GM19328 (cell line): ENCODE results near the gene TPD52L1.

Experiments used
- ATAC-seq: cut with Tn5 transposase; IDR thresholded peaks from one replicate; pipeline ENCODE4 v1.9.1; 2021; ENCODE audit warnings: mild to moderate bottlenecking, moderate library complexity; ENCODE audit not compliant: unreplicated experiment

TPD52L1 gene

GRCh38 chr6:125300992-125301434, 147.4 kb downstream of the TPD52L1 start:
- ATAC-seq, result no peak

DNA sequence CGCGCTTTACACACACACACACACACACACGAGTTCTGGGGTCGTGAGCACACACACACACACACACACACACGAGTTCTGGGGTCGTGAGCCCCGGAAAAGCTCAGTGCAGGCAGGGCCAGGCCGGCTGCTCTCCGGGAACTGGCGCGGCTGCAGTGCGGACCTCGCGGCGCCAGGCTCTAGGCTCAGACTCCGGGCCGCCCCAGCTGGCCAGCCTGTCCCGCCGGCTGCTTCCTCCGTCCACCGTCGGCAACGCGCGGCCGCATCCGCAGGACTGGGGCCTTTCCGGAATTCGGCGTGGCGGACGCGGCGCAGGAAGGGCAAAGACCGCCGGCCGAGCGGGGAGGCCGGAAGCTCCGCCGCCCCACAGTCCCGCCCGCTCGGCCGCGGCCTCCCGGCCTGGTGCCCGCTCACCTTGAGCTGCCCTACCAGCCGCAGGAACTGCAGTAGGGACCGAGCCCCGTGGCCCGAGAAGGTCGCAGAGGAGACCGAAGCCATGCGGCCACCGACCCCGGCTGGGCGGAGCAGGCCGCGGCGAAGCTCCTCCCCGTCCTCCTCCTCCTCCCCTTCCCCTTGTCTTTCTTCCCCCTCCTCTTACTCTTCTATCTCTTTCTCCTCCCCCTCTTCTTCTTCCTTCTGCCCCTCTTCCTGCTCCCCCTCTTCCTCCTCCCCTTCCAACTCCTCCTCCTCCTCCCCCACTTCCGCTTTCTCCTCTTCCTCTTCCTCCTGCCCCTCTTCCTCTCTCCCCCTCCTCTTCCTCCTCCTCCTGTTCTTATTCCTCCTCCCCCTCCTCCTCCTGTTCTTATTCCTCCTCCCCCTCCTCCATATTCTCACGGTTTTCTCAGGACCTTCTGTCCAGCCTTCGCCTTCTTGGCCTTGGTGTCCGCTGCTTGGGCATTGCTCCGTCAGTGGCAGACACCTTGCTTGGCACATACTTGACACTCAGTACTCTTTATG, 148.1 kb downstream of the TPD52L1 start, which contains the start of gene HDDC2:
HDDC2 (minus strand) TSS at position 533 of the 957 bp plus-strand sequence; CDS start at position 498, 35 bp downstream.
- peak; percentile 81 for ATAC-seq

DNA sequence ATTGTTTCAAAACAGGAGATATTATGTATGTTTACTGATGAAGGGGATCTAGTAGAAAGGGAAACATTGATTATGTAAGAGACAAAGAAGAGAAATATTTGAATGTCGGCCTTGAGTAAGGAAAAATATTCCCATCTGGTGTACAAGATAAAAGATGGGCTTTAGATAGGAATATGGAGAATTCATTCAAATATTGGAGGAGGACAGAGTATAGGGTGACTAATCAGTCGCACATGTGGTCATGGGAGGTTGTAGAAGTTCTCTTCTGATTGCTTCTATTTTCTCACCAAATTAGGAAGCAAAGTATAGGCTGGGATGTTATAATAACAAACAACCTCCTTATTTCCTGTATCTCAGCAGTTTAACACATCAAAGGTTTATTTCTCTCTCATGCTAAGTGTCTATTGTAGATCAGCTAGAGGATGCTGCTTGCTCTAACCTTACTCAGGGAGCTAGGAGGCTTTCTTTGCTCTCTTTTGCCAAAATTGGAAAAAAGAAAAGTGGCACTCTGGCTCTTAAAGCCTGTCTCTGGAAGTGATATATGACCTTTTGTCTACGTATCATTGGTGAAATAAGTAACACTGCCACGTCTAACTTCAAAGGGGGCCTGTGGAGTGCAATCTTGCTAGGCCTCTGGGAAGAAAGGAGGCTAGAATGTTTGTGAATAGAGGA, 149.4 kb downstream of the TPD52L1 start:
- ATAC-seq, result no peak

DNA sequence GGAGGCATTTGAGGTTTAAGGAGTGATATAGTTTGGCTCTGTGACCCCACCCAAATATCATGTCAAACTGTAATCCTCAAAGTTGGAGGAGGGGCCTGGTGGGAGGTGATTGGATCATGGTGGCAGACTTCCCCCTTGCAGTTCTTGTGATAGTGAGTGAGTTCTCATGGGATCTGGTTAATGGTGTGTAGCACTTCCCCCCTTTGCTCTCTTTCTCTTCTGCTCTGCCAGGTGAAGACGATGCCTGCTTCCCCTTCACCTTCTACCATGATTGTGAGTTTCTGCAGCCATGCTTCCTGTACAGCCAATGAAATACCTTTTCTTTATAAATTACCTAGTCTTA, 149.9 kb downstream of the TPD52L1 start:
- no peak for ATAC-seq

GRCh38 chr6:125304970-125305660, 151.5 kb downstream of the TPD52L1 start:
- ATAC-seq, result no peak

DNA sequence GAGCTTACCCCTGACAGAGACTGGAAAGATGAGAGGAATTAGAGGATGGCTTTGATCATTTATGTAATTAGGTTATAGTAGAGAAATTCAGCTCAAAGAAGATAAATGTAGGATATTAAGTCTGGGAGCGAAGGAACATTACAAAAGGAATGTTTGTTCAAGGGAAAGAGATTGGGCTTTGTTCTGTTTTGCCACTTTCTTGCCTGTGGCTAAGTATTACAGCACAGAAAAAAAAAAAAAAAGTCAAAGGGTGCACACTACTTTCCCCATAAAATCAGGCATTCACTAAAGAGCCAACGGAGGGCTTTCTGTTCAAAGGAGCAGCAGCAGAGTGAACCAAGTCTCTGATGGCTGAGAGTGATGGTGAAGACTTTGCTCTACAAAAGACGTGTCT, 153.2 kb downstream of the TPD52L1 start:
- no peak for ATAC-seq

- ATAC-seq, result no peak
These were observed 153.7 kb downstream of the TPD52L1 start for GRCh38 chr6:125307150-125307838.

GRCh38 chr6:125307964-125308615, 154.5 kb downstream of the TPD52L1 start:
- no peak for ATAC-seq

- peak; percentile 66 for ATAC-seq
These were observed 157.5 kb downstream of the TPD52L1 start for GRCh38 chr6:125310994-125311649.

GRCh38 chr6:125312478-125312877, 158.9 kb downstream of the TPD52L1 start:
- ATAC-seq, result no peak

GRCh38 chr6:125312950-125313349, 159.4 kb downstream of the TPD52L1 start:
- no peak for ATAC-seq
